Colon (tissue), 2 donors: ENCODE data around the gene FAM174C.

ENCODE experiments used
- FAIRE-seq: peaks from 2 replicates; lab custom pipeline; 2012; peaks lifted over from hg19 to GRCh38; lab: Jason Lieb, UNC
- donor health status: control.
- donor health status: control.

FAM174C gene

GRCh38 chr19:1261798-1262622 lies 13.3 kb upstream of the FAM174C start:
- FAIRE-seq = no peak

- FAIRE-seq = no peak
These were observed 12.7 kb upstream of the FAM174C start for GRCh38 chr19:1262623-1263123.

GRCh38 chr19:1263188-1263587 lies 12.1 kb upstream of the FAM174C start:
- no peak for FAIRE-seq

- no peak for FAIRE-seq
These were observed 10.3 kb upstream of the FAM174C start for GRCh38 chr19:1264801-1265614.

- no peak for FAIRE-seq
These were observed 9.7 kb upstream of the FAM174C start for GRCh38 chr19:1265615-1266128.

GRCh38 chr19:1266129-1266915 lies 9.0 kb upstream of the FAM174C start:
- no peak for FAIRE-seq

GRCh38 chr19:1266916-1267476 lies 8.3 kb upstream of the FAM174C start:
- FAIRE-seq = no peak

GRCh38 chr19:1267477-1268225 lies 7.7 kb upstream of the FAM174C start:
- FAIRE-seq = no peak

GRCh38 chr19:1268226-1269064 lies 6.9 kb upstream of the FAM174C start:
- FAIRE-seq = no peak

- FAIRE-seq = no peak
These were observed 6.3 kb upstream of the FAM174C start, which contains the start of gene CIRBP for GRCh38 chr19:1269065-1269477. CIRBP (plus strand) TSS chr19:1269332; CDS start chr19:1270934, 1,602 bp downstream.

GRCh38 chr19:1269478-1270212 lies 5.7 kb upstream of the FAM174C start:
- FAIRE-seq = no peak

GRCh38 chr19:1270213-1270853 lies 5.0 kb upstream of the FAM174C start:
- FAIRE-seq = no peak

GRCh38 chr19:1270854-1271527 lies 4.3 kb upstream of the FAM174C start:
- FAIRE-seq = no peak

GRCh38 chr19:1271528-1272422 lies 3.6 kb upstream of the FAM174C start:
- FAIRE-seq = no peak

- FAIRE-seq = no peak
These were observed 2.7 kb upstream of the FAM174C start for GRCh38 chr19:1272423-1273262.
